Activated CD4-positive, alpha-beta memory T cell treated with anti-CD3 and anti-CD28 coated beads for 36 hours (primary cell): Measurements from ENCODE around the gene GATA6. TPM values are rescaled to one million over a fixed set of nuclear protein-coding genes. Genes with fewer than 3 reads are reported as not detected.
"Not testable (repeated sequence)": the region's sequence is repeated elsewhere in the genome, so short reads cannot be mapped to it uniquely, and the experiment has no call there.

Experiments used
- CTCF ChIA-PET: fragments of 350-600 bp; sonication (Branson Sonifier 250); formaldehyde crosslinking; loops from one replicate; lab custom pipeline; 2021; ENCODE audit warnings: antibody characterized with exemption, inconsistent platforms; lab: Charles Lee
- POLR2A ChIA-PET: fragments of 350-600 bp; sonication (Branson Sonifier 250); formaldehyde crosslinking; loops from one replicate; lab custom pipeline; 2021; ENCODE audit warnings: antibody characterized with exemption; lab: Charles Lee
- DNase-seq: peaks from one replicate; pipeline ENCODE4 v3.0.0-alpha.2; 2020
- H3K27ac Mint-ChIP-seq: one replicate; pipeline ENCODE4 v1.8.0; 2021; ENCODE audit warnings: mixed read lengths
- H3K27me3 Mint-ChIP-seq: one replicate; pipeline ENCODE4 v1.8.0; 2021; ENCODE audit warnings: mixed read lengths
- H3K36me3 Mint-ChIP-seq: one replicate; pipeline ENCODE4 v1.8.0; 2021; ENCODE audit warnings: mixed read lengths
- H3K4me1 Mint-ChIP-seq: one replicate; pipeline ENCODE4 v1.8.0; 2021; ENCODE audit warnings: low read depth, mixed read lengths
- H3K4me3 Mint-ChIP-seq: one replicate; pipeline ENCODE4 v1.8.0; 2021; ENCODE audit warnings: mild to moderate bottlenecking, mixed read lengths
- H3K9me3 Mint-ChIP-seq: one replicate; pipeline ENCODE4 v1.8.0; 2021; ENCODE audit warnings: mixed read lengths
- intact Hi-C: fragments of 100-400 bp; cut with micrococcal nuclease; formaldehyde crosslinking; loops from one replicate; pipeline ENCODE4 v1.15.1; 2023
- total RNA-seq, 2 experiments: library from RNA; stranded (reverse); gene quantifications; one replicate each; pipeline ENCODE4 v1.2.3, GENCODE V29; 2021

GATA6 gene
- total RNA-seq, 2 experiments from 2014 or later: 0.07 to 0.10 TPM

GRCh38 chr18:22188559-22189267, 19.3 kb downstream of the GATA6 start:
- Mint-ChIP-seq H3K27me3 (peaks cover 12% of the 10 kb centered on the region), H3K4me1 (peaks cover 2% of the 10 kb centered on the region), H3K4me3 (no peak overlapping the region), H3K36me3 (no peaks in the 10 kb centered on the region), H3K27ac (no peak overlapping the region), H3K9me3 (no peaks in the 10 kb centered on the region)
- no peak for DNase-seq
- ChIA-PET CTCF (no interaction called here), POLR2A (interaction anchor here (0.6 kb wide), 1 partner anchor 14 kb away, joined by 3 read pairs; no protein-coding TSS in a partner anchor)
- intact Hi-C loops: no loop called here

GRCh38 chr18:22189449-22190166, 20.2 kb downstream of the GATA6 start:
- ChIA-PET POLR2A (interaction anchor here (0.6 kb wide), 1 partner anchor 13 kb away, joined by 3 read pairs; no protein-coding TSS in a partner anchor), CTCF (no interaction called here)
- peaks cover 2% of the 10 kb centered on the region for H3K4me1 Mint-ChIP-seq
- H3K9me3 Mint-ChIP-seq: no peaks in the 10 kb centered on the region
- H3K27ac Mint-ChIP-seq: no peak overlapping the region
- intact Hi-C loops: no loop called here
- no peak overlapping the region for H3K4me3 Mint-ChIP-seq
- H3K36me3 Mint-ChIP-seq: no peaks in the 10 kb centered on the region
- peaks cover 12% of the 10 kb centered on the region for H3K27me3 Mint-ChIP-seq
- DNase-seq: no peak

- intact Hi-C loops: no loop called here
- Mint-ChIP-seq H3K4me3 (no peak overlapping the region), H3K9me3 (no peaks in the 10 kb centered on the region), H3K4me1 (peaks cover 2% of the 10 kb centered on the region), H3K36me3 (no peaks in the 10 kb centered on the region), H3K27ac (no peak overlapping the region), H3K27me3 (peaks cover 12% of the 10 kb centered on the region)
- ChIA-PET POLR2A (no interaction called here), CTCF (no interaction called here)
- no peak for DNase-seq
Measured at GRCh38 chr18:22191346-22191695, 21.9 kb downstream of the GATA6 start.

GRCh38 chr18:22191923-22192322, 22.5 kb downstream of the GATA6 start:
- Mint-ChIP-seq H3K4me1 (peaks cover 2% of the 10 kb centered on the region), H3K4me3 (no peak overlapping the region), H3K36me3 (no peaks in the 10 kb centered on the region), H3K27me3 (peaks cover 12% of the 10 kb centered on the region), H3K27ac (no peak overlapping the region), H3K9me3 (no peaks in the 10 kb centered on the region)
- ChIA-PET POLR2A (no interaction called here), CTCF (no interaction called here)
- DNase-seq: no peak
- intact Hi-C loops: no loop called here

- Mint-ChIP-seq H3K4me1 (peaks cover 2% of the 10 kb centered on the region), H3K9me3 (no peaks in the 10 kb centered on the region), H3K27me3 (peaks cover 13% of the 10 kb centered on the region), H3K36me3 (no peaks in the 10 kb centered on the region), H3K4me3 (no peak overlapping the region), H3K27ac (no peak overlapping the region)
- CTCF ChIA-PET: no interaction called here
- POLR2A ChIA-PET: no interaction called here
- intact Hi-C loops: no loop called here
- DNase-seq: no peak
Measured at GRCh38 chr18:22193466-22193865, 24.1 kb downstream of the GATA6 start.

GRCh38 chr18:22194151-22194598, 24.8 kb downstream of the GATA6 start:
- CTCF ChIA-PET: no interaction called here
- Mint-ChIP-seq H3K4me1 (peaks cover 2% of the 10 kb centered on the region), H3K9me3 (no peaks in the 10 kb centered on the region), H3K27me3 (peaks cover 13% of the 10 kb centered on the region), H3K27ac (no peak overlapping the region), H3K4me3 (no peak overlapping the region), H3K36me3 (no peaks in the 10 kb centered on the region)
- POLR2A ChIA-PET: no interaction called here
- no peak for DNase-seq
- intact Hi-C loops: no loop called here

- Mint-ChIP-seq H3K4me3 (no peak overlapping the region), H3K36me3 (no peaks in the 10 kb centered on the region), H3K9me3 (no peaks in the 10 kb centered on the region), H3K4me1 (peaks cover 2% of the 10 kb centered on the region), H3K27ac (no peak overlapping the region), H3K27me3 (peaks cover 8% of the 10 kb centered on the region)
- ChIA-PET CTCF (no interaction called here), POLR2A (no interaction called here)
- intact Hi-C loops: no loop called here
- DNase-seq: no peak
Measured at GRCh38 chr18:22195052-22195451, 25.7 kb downstream of the GATA6 start.

GRCh38 chr18:22196943-22197342, 27.6 kb downstream of the GATA6 start:
- H3K4me3 Mint-ChIP-seq, H3K27ac Mint-ChIP-seq, intact Hi-C loops: not testable (repeated sequence)

GRCh38 chr18:22197668-22198067, 28.3 kb downstream of the GATA6 start:
- Mint-ChIP-seq H3K9me3 (no peaks in the 10 kb centered on the region), H3K4me3 (no peak overlapping the region), H3K36me3 (no peaks in the 10 kb centered on the region), H3K27ac (no peak overlapping the region), H3K4me1 (no peaks in the 10 kb centered on the region), H3K27me3 (peaks cover 3% of the 10 kb centered on the region)
- POLR2A ChIA-PET: no interaction called here
- no peak for DNase-seq
- intact Hi-C loops: no loop called here
- CTCF ChIA-PET: no interaction called here

More at GRCh38 chr18:22196943-22197342, 27.6 kb downstream of the GATA6 start:
- DNase-seq, H3K27me3 Mint-ChIP-seq, H3K4me1 Mint-ChIP-seq, H3K9me3 Mint-ChIP-seq, POLR2A ChIA-PET, H3K36me3 Mint-ChIP-seq, CTCF ChIA-PET: not testable (repeated sequence)

GRCh38 chr18:22198163-22198562, 28.8 kb downstream of the GATA6 start:
- Mint-ChIP-seq H3K36me3 (no peaks in the 10 kb centered on the region), H3K4me1 (no peaks in the 10 kb centered on the region), H3K27ac (no peak overlapping the region), H3K27me3 (peaks cover 3% of the 10 kb centered on the region), H3K4me3 (no peak overlapping the region), H3K9me3 (no peaks in the 10 kb centered on the region)
- POLR2A ChIA-PET: no interaction called here
- CTCF ChIA-PET: no interaction called here
- intact Hi-C loops: no loop called here
- DNase-seq: no peak

GRCh38 chr18:22199005-22199404, 29.6 kb downstream of the GATA6 start:
- ChIA-PET POLR2A (no interaction called here), CTCF (no interaction called here)
- Mint-ChIP-seq H3K36me3 (no peaks in the 10 kb centered on the region), H3K27me3 (peaks cover 3% of the 10 kb centered on the region), H3K9me3 (no peaks in the 10 kb centered on the region), H3K4me3 (no peak overlapping the region), H3K27ac (no peak overlapping the region), H3K4me1 (no peaks in the 10 kb centered on the region)
- no peak for DNase-seq
- intact Hi-C loops: no loop called here

GRCh38 chr18:22200611-22201225, 31.3 kb downstream of the GATA6 start:
- H3K36me3 Mint-ChIP-seq: no peaks in the 10 kb centered on the region
- H3K4me3 Mint-ChIP-seq: no peak overlapping the region
- peaks cover 3% of the 10 kb centered on the region for H3K27me3 Mint-ChIP-seq
- CTCF ChIA-PET: no interaction called here
- no peak for DNase-seq
- no peak overlapping the region for H3K27ac Mint-ChIP-seq
- POLR2A ChIA-PET: no interaction called here
- H3K4me1 Mint-ChIP-seq: no peaks in the 10 kb centered on the region
- intact Hi-C loops: no loop called here
- no peaks in the 10 kb centered on the region for H3K9me3 Mint-ChIP-seq
